Anterior cingulate cortex (tissue), 58 donors: Measurements from ENCODE around the gene KEAP1.
A peak's percentile ranks its signal among the peaks of the same experiment; 100 is the strongest.
"Not testable (repeated sequence)": the region's sequence is repeated elsewhere in the genome, so short reads cannot be mapped to it uniquely, and the experiment has no call there.

ENCODE experiments used
- DNase-seq, 58 donors: peaks; one replicate each; lab custom pipeline; 2025; lab: John Stamatoyannopoulos, UW

The KEAP1 gene

GRCh38 chr19:10503002-10503789 is at the start of gene KEAP1:
Gene KEAP1 (minus strand): TSS chr19:10503356. CDS start chr19:10500033, 3,323 bp downstream.
- peak in 13 of 58 donors; percentile 24 to 69 (median 50) for DNase-seq

DNA sequence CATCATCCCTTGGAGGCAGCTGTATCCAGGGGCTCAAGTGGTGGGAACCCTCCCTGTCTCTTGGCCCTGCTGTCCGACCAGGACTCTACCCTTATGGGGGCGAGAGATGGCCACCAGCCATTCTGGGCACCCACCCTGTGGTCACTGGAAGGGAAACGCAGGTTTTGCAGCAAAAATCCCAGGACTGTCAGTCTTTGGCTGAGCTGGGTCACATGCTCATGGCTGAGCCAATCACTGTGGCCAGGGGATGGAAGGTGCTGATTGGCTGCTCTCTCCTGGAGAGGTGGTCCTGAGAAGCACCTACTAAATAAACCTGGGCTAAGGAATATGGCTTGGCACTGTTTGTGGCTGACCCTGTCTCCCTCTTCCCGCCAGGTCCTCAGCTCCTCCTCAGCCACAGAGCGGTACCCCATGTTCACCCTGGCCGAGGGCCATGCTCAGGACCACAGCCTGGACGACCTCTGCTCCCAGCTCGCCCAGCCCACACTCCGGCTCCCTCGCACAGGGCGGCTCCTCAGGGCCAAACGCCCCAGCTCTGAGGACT is 49.4 kb upstream of the KEAP1 start:
- peak in 14 of 58 donors; percentile 3 to 29 (median 10) for DNase-seq

DNA sequence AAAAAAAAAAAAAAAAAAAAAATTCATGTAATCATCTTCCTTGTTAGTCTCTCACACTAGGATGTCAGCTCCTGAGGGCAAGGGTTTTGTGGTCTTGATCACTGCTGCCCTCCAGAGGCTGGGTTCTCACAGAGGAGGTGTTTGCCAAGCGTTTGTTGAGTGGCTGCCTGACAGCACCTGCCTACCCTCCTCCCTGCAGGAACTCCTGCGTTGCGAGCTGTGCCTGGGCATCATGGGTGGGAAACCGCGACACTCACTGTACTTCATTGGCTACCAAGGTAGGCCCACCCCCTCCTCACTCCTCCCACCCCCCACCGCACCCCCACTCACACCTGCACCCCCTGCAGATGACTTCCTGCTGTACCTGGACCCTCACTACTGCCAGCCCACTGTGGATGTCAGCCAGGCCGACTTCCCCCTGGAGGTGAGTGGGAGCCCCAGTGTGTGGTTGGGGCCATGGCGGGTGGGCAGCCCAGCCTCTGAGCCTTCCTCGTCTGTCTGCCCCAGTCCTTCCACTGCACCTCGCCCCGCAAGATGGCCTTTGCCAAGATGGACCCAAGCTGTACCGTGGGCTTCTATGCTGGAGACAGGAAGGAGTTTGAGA is 48.6 kb upstream of the KEAP1 start:
- peak in 4 of 58 donors; percentile 4 to 12 (median 6) for DNase-seq

- DNase-seq: not testable (repeated sequence)
These were observed 47.9 kb upstream of the KEAP1 start for GRCh38 chr19:10551006-10551405.

- no peak for DNase-seq
These were observed 47.2 kb upstream of the KEAP1 start for GRCh38 chr19:10550336-10550735.

DNA sequence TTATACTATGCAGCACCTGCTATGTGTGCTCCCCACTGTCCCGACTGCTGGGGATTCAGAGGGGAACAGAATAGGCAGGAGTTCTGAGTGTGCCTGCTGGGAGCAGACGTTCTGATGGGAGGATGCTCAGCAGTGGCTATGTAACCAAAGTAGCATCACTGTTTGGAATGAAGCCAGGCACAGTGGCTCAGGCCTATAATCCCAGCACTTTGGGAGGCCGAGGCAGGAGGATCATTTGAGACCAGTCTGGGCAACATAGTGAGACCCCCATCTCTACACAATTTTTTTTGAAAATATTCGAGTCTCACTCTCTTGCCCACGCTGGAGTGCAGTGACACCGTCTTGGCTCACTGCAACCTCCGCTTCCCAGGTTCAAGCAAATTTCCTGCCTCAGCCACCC is 46.6 kb upstream of the KEAP1 start:
- no peak for DNase-seq

DNA sequence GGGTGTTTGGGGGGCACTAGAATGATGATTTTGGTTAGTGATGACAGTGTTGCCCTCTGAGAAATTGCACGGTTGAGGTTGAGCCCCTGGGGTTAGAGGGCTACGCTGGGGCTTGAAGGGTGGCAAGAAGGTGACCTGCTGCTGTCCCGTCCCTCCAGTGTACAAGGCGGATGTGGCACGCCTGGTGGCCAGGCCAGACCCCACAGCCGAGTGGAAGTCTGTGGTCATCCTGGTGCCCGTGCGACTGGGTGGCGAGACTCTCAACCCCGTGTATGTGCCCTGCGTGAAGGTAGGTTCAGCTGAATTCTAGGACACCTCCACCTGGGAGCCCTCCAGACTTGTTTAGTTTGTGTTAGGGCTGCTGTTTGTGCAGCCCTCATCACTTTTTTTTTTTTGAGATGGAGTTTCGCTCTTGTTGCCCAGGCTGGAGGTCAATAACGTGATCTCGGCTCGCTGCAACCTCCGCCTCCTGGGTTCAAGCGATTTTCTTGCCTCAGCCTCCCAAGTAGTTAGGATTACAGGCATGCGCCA is 45.7 kb upstream of the KEAP1 start:
- no peak for DNase-seq

DNA sequence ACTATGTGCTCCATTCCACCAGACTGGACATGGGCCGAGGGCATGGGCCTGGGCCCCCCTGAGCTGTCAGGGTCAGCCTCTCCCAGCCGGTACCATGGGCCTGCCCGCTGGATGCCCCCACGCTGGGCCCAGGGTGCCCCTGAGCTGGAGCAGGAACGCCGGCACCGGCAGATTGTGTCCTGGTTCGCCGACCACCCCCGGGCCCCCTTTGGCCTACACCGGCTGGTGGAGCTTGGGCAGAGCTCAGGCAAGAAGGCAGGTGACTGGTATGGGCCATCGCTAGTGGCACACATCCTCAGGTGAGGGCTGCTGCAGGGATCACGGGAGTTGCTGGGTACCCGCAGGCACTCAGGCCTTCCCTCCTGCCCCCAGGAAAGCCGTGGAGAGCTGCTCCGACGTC is 43.7 kb upstream of the KEAP1 start:
- no peak for DNase-seq

- no peak for DNase-seq
These were observed 41.6 kb upstream of the KEAP1 start for GRCh38 chr19:10544753-10545251.

GRCh38 chr19:10544242-10544752 is 41.1 kb upstream of the KEAP1 start:
- peak in 3 of 58 donors; percentile 15 to 34 (median 15) for DNase-seq

DNA sequence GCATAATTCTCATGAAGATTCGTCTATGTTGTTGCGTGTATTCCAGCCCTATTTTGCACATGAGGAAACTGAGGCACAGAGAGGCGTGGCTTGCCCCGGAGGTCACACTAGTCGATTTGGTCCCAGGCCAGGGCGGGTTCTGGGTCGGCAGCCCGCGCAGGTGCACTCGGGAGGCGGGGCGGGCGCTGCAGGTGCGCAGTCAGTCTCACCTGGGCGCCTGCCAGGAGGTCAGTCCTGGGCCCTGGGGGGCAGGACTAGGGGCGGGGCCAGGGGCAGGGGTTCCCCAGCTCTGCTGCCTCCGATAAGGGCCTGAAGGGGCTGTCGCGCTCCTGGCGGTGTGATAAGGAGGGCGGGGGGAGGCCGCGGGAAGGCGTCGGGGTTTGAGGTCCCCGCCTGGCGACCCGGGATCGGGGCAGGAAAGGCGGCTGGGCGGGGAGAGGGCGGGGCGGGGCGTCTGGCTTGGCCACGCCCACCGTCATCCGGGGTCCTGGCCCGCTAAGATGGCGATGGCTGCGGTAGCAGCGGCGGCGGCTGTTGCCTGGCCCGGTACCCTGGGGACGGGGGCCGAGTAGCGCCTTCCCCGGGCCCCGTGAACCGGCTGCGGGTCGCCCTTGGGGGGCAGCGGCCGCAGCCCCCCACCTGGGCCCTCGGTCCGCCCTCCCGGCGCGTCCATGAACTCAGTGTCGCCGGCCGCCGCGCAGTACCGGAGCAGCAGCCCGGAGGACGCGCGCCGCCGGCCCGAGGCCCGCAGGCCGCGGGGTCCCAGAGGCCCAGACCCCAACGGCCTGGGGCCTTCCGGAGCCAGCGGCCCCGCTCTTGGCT is 40.5 kb upstream of the KEAP1 start, which contains the start of gene ATG4D:
Gene ATG4D, plus strand, starts transcription at position 485 of the 822 bp plus-strand sequence. Its CDS starts 187 bp downstream, at position 672.
- DNase-seq: peak in 56 of 58 donors; percentile 9 to 84 (median 66)

GRCh38 chr19:10543059-10543419 is 39.9 kb upstream of the KEAP1 start:
- no peak for DNase-seq

DNA sequence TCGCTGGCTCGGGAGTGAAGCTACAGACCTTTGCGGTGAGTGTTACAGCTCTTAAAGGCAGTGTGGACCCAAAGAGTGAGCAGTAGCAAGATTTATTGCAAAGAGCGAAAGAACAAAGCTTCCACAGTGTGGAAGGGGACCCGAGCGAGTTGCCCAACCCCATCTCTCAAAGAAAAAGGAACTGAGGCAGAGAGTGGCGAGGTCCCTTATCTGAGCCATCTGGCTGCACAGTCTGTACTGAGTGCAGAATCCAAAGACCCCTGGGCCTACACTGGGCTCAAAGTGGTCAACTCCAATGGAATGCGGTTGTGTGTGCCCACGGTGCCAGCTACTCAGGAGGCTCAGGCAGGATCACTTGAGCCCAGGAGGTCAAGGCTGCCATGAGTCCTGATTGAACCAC is 35.9 kb upstream of the KEAP1 start:
- not testable (repeated sequence) for DNase-seq

- no peak for DNase-seq
These were observed 35.2 kb upstream of the KEAP1 start for GRCh38 chr19:10538204-10538983.

DNA sequence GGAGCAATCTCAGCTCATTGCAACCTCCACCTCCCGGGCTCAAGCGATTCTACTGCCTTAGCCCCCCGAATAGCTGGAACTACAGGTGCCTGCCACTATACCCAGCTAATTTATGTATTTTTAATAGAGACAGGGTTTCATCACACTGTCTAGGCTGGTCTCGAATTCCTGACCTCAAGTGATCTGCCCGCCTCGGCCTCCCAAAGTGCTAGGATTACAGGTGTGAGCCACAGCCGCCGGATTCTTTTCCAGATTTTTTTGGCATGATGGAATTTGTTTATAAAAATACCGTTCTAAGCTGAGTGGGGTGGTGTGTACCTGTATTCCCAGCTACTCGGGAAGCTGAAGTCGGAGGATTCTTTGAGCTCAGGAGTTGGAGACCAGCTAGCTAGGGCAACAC is 34.5 kb upstream of the KEAP1 start:
- DNase-seq: no peak

GRCh38 chr19:10535613-10536012 is 32.5 kb upstream of the KEAP1 start:
- DNase-seq: no peak

DNA sequence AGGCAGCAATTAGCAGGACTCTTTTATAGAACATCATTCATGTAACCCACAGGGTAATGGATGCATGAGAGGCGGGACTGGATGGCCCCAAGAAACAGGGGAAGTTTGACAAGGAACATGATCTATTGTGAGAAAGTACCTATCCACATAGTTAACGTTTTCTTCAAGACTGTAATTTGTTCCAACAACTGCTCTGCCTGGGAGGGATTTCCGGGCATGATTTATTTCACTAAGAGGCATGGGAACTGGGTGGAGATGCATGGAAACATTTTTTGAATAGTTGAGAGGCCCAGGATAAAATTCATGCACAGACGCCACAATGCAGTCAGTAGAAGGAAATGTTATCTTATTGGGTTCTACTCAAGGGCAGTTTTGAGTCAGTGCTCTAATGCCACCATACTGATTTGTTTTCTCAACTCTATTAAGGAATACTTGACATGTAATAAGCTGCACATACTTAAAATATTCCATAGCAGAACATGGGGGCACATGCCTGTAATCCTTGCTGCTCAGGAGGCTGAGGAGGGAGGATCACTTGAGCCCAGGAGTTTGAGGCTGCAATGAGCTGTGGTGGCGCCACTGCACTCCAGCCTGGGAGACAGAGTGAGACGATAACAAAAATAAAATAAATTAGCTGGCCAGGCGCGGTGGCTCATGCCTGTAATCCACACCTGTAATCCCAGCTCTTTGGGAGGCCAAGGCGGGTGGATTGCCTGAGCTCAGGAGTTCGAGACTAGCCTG is 30.7 kb upstream of the KEAP1 start:
- no peak for DNase-seq

DNA sequence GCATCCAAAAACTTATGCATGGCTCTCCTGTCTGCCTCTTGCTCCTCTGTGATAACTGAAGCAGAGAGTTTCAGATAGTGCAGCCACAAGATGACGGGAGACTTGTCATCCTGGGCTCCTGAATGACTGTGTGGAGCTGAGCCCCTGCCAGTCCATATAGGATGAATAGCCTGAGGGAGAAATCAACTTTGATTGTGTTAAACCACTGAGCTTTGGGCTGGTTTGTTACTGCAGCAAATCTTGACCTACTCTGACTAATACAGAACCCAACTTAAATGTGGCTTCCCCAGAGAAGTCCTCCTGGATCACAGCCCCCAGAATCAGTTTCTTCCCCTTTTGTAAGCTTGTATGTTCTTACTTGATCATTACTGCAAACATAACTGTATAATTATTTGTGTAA is 29.3 kb upstream of the KEAP1 start:
- no peak for DNase-seq

- not testable (repeated sequence) for DNase-seq
These were observed 23.7 kb upstream of the KEAP1 start for GRCh38 chr19:10526887-10527286.
